Mammary epithelial cell (primary cell): ENCODE measurements around the gene HTT.

Source experiments
- EZH2 ChIP-seq: IDR thresholded peaks from 2 replicates; pipeline ENCODE4 v1.6.1; 2012; ENCODE audit warnings: low read length, inconsistent platforms, borderline replicate concordance
- TF ChIP-seq, protein P1 (sequence below), 2 donors: IDR thresholded peaks in 1 of 2; conservative IDR thresholded peaks in 1 of 2; 2 replicates each; pipeline ENCODE4 v1.5.1; 2011 to 2012; ENCODE audit warnings: inconsistent platforms in 2 of 2, low read length in 2 of 2, mild to moderate bottlenecking in 2 of 2, control low read depth in 1 of 2, low read depth in 1 of 2; ENCODE audit not compliant: insufficient read depth in 1 of 2; ENCODE audit errors: extremely low read depth in 1 of 2

DNA sequence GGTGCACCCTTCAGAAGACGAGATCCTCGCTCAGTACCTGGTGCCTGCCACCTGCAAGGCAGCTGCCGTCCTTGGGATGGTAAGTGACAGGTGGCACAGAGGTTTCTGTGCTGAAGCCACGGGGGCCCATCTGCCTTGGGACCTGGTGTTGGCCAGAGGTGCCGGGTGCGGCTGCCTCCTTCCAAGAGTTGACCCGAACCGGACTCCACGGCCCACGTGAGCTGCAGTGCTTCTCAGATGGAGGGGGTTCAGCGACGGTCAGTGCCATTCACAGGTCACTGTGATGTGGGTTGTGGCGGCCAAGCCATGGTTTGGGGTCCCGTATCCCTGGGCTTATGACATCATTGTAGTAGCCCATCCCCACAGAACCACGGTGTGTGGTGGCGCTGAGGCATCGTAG is 155.5 kb downstream of the HTT start:
- TF ChIP-seq, protein P1, sequence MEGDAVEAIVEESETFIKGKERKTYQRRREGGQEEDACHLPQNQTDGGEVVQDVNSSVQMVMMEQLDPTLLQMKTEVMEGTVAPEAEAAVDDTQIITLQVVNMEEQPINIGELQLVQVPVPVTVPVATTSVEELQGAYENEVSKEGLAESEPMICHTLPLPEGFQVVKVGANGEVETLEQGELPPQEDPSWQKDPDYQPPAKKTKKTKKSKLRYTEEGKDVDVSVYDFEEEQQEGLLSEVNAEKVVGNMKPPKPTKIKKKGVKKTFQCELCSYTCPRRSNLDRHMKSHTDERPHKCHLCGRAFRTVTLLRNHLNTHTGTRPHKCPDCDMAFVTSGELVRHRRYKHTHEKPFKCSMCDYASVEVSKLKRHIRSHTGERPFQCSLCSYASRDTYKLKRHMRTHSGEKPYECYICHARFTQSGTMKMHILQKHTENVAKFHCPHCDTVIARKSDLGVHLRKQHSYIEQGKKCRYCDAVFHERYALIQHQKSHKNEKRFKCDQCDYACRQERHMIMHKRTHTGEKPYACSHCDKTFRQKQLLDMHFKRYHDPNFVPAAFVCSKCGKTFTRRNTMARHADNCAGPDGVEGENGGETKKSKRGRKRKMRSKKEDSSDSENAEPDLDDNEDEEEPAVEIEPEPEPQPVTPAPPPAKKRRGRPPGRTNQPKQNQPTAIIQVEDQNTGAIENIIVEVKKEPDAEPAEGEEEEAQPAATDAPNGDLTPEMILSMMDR (conservative IDR thresholded peaks at IDR 0.05 in 1 of 2, IDR thresholded peaks at IDR 0.05 in 1 of 2; ENCODE audit: extremely low read depth in 1 of 2, insufficient read depth in 1 of 2, low read depth in 1 of 2, low read length in 2 of 2), result no peak
- no peak for TF ChIP-seq EZH2
